Neural crest cell (in vitro differentiated cells): ENCODE data around the gene FERD3L. TPM values are rescaled to one million over a fixed set of nuclear protein-coding genes. Genes with fewer than 3 reads are reported as not detected.

Experiments used
- DNase-seq: peaks from one replicate; pipeline ENCODE4 v3.0.0; 2021; ENCODE audit warnings: low read depth, mixed read lengths, low spot score
- H3K27ac Mint-ChIP-seq: one replicate; pipeline ENCODE4 v1.8.0; 2021; ENCODE audit warnings: mild to moderate bottlenecking, mixed read lengths; ENCODE audit not compliant: unreplicated experiment
- H3K27me3 Mint-ChIP-seq: 2 replicates; pipeline ENCODE4 v1.8.0; 2021; ENCODE audit warnings: low read depth, mild to moderate bottlenecking, mixed read lengths
- H3K36me3 Mint-ChIP-seq: 2 replicates; pipeline ENCODE4 v1.8.0; 2021; ENCODE audit warnings: low read depth, mild to moderate bottlenecking, mixed read lengths
- H3K4me1 Mint-ChIP-seq: 2 replicates; pipeline ENCODE4 v1.8.0; 2021; ENCODE audit warnings: mixed read lengths
- H3K4me3 Mint-ChIP-seq: one replicate; pipeline ENCODE4 v1.8.0; 2021; ENCODE audit warnings: mild to moderate bottlenecking, mixed read lengths
- H3K9me3 Mint-ChIP-seq: 2 replicates; pipeline ENCODE4 v1.8.0; 2021; ENCODE audit warnings: mixed read lengths
- total RNA-seq: library from RNA; stranded (reverse); gene quantifications from 2 replicates; pipeline ENCODE4 v1.2.1, GENCODE V29; 2021
- TF ChIP-seq, protein P1 (sequence below): fragments of 200-600 bp; sonication (generic); conservative IDR thresholded peaks from 2 replicates; pipeline ENCODE4 v1.5.0; 2021; ENCODE audit warnings: antibody characterized with exemption, mild to moderate bottlenecking

FERD3L gene
- total RNA-seq, 1 donor from 2014 or later = not detected

DNA sequence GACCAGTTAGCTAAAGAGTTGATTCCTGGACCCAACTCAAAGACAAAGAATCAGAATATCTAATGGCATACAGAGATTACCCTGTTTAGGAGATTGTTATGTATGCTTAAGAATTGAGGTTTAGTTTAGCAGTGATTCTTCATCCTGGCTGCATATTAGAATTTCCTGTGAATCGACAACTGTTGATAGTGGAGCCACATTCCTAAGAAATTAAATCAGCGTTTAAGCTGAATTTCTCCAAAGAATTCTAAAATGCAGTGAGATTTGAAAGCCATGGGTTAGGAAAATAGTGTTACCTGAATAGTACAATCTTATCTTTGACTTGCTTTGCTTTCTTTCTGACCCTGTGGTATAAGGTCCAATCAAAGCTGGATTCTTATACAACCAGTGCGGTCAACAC is 16.4 kb upstream of the FERD3L start:
- Mint-ChIP-seq H3K4me1 (no peaks in the 10 kb centered on the region), H3K27ac (no peak overlapping the region), H3K36me3 (no peaks in the 10 kb centered on the region), H3K9me3 (peaks cover 2% of the 10 kb centered on the region), H3K4me3 (no peak overlapping the region), H3K27me3 (peaks cover 38% of the 10 kb centered on the region)
- DNase-seq = no peak
- TF ChIP-seq, protein P1, sequence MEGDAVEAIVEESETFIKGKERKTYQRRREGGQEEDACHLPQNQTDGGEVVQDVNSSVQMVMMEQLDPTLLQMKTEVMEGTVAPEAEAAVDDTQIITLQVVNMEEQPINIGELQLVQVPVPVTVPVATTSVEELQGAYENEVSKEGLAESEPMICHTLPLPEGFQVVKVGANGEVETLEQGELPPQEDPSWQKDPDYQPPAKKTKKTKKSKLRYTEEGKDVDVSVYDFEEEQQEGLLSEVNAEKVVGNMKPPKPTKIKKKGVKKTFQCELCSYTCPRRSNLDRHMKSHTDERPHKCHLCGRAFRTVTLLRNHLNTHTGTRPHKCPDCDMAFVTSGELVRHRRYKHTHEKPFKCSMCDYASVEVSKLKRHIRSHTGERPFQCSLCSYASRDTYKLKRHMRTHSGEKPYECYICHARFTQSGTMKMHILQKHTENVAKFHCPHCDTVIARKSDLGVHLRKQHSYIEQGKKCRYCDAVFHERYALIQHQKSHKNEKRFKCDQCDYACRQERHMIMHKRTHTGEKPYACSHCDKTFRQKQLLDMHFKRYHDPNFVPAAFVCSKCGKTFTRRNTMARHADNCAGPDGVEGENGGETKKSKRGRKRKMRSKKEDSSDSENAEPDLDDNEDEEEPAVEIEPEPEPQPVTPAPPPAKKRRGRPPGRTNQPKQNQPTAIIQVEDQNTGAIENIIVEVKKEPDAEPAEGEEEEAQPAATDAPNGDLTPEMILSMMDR = no peak

GRCh38 chr7:19146699-19147098 is 1.5 kb upstream of the FERD3L start:
- Mint-ChIP-seq H3K36me3 (no peaks in the 10 kb centered on the region), H3K9me3 (no peaks in the 10 kb centered on the region), H3K4me3 (no peak overlapping the region), H3K4me1 (peaks cover 24% of the 10 kb centered on the region), H3K27me3 (peaks cover 92% of the 10 kb centered on the region), H3K27ac (no peak overlapping the region)
- no peak for DNase-seq
- TF ChIP-seq, protein P1 = no peak

GRCh38 chr7:19145434-19146115 is 354 bp upstream of the FERD3L start:
- Mint-ChIP-seq H3K27me3 (peaks cover 91% of the 10 kb centered on the region), H3K36me3 (no peaks in the 10 kb centered on the region), H3K4me1 (peaks cover 24% of the 10 kb centered on the region), H3K9me3 (no peaks in the 10 kb centered on the region), H3K4me3 (peak overlapping the region; percentile 77), H3K27ac (no peak overlapping the region)
- DNase-seq = peak; percentile 1
- TF ChIP-seq, protein P1 = no peak

- peaks cover 96% of the 10 kb centered on the region for H3K27me3 Mint-ChIP-seq
- H3K9me3 Mint-ChIP-seq = no peaks in the 10 kb centered on the region
- H3K4me1 Mint-ChIP-seq = peaks cover 24% of the 10 kb centered on the region
- TF ChIP-seq, protein P1 = no peak
- H3K4me3 Mint-ChIP-seq = peak overlapping the region; percentile 45
- no peak overlapping the region for H3K27ac Mint-ChIP-seq
- H3K36me3 Mint-ChIP-seq = no peaks in the 10 kb centered on the region
- peak; percentile 3 for DNase-seq
These were observed 1.2 kb downstream of the FERD3L start for GRCh38 chr7:19143881-19144574.

DNA sequence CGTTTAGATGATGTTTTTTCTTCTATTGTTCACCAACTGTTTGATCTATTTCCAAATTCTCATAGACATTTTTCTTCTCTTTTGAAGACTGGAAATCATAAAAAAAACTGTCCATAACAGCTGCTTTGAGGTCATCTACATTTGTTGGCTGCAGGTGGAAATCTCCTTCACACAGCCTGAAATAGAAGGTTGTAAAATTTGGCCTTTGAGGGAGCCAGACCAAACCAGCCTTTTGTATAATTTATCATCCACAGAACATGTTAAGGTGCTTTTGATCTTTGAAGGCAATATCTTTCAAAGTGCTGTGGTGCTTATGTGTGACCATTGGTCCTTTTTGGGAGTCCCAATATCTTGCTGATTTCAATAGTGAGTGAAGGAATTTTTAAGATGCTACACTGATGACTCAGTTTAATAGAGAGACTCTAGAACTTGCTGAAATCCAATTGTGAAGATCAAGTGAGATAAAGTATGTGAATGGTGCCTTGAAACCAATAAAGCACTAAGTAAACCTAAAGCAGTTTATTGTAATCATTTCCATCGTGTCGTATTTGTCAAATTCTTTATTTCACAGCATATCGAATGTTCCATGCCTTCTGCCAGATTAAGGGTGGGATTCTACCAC is 5.4 kb downstream of the FERD3L start:
- no peak overlapping the region for H3K27ac Mint-ChIP-seq
- TF ChIP-seq, protein P1 = no peak
- peaks cover 14% of the 10 kb centered on the region for H3K4me1 Mint-ChIP-seq
- no peaks in the 10 kb centered on the region for H3K9me3 Mint-ChIP-seq
- peaks cover 85% of the 10 kb centered on the region for H3K27me3 Mint-ChIP-seq
- H3K4me3 Mint-ChIP-seq = no peak overlapping the region
- no peaks in the 10 kb centered on the region for H3K36me3 Mint-ChIP-seq
- no peak for DNase-seq
